HG03575 (cell line): ENCODE measurements around the gene CELF2.
A peak's percentile ranks its signal among the peaks of the same experiment; 100 is the strongest.

Experiments
- ATAC-seq: cut with Tn5 transposase; IDR thresholded peaks from one replicate; pipeline ENCODE4 v1.9.1; 2021; ENCODE audit not compliant: unreplicated experiment, insufficient number of reproducible peaks, low FRiP score; ENCODE audit errors: extremely low read depth

CELF2 gene

DNA sequence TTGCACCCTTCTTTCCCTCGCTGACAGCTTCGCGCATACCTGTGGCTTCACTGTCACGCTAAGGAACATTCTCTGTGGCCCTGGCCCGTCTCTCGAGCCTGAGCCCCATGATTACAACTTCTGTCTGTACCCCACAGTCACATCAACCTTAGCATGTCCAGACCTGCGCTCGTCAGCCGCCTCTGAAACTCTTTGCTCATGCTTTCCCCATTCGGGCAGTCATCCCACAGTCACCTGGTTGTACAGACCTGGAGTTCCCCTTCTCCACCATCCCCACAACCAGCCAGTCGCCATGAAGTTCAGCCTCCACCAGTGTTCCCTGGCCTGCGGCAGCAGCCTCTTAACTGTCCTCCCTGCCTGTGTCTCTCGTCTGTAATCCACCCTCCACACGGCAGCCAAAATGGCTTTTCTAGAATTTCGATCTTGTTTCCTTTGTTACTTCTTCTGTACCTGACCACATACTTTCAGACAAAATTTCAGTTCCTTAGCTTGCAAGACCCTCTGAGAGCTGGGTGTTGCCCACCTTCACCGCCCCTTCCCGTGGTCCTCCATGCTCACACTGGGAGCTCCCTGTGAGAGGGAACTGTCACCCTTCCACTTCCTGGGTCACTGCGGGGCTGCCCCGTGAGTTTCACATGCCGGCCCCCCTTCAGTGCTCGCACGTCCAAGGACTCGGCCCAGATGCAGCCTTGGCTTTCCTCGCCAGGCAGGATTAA is 229.2 kb downstream of the CELF2 start:
- ATAC-seq = no peak

DNA sequence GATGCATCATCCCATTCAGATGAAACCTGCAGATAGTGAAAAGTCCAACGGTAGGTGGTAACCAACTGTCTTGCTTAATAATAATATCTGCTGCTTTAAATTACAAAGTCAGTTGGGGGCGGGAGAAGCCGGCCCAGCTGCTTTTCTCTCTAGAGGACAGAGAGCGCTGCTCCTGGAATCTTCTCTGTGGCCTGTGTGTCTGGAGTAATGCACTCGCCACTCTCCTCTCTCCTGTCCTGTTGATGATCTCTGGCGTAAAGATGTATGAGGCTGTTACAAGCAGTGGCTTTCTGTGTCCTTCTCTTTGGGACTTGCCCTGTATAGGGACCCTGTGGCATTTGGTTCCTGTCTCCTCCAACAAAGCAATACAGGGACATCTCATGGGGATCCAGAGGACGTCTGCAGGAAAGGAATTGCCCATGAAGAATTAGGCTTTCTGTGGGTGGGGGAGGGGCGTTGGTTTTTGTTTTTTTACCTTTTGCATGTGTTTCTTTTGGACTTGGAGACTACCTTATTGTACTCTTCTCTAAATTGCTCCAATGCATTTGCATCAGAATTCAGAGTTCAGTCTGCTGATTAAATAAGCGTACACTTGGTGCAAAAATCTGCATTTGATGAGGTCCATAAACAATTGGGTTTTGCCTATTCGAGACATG is 231.6 kb downstream of the CELF2 start:
- ATAC-seq = no peak

DNA sequence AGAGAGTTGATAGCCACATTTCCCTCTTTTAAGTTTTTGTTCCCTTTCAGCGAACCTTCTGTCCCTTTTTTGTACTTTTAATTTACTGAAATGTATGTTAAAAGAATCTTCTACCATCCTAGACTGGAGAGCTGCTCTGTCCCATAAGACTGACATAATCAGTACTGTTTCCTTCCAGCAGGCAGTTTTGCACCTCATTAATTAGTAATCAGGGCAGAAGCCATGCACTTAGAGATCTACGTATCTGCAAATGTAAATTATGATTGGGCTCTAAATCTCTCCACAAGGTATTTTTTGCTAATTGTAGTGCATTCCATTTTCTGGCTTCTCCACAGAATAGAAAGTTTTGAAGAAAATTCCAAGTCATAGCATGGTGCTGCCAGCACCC is 232.1 kb downstream of the CELF2 start:
- ATAC-seq = no peak

DNA sequence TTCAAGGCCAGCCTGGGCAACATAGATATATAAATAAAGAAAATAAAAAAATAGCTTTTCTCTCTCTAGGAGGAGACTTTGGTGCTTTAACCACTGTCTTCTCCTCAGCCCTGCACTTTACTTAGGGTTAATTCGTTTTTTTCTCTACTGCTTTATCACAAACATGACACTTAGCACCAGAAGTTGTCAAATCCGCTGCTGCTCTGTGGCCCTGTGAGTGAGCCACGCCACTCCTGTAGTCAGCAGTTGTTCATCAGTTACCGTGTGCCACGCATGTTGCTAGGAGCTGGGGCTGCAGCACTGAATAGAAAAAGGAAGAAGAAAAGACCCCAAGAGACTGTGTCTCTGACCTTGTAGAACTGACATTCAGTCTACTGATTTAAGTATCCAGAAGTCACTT is 232.6 kb downstream of the CELF2 start:
- ATAC-seq = no peak

DNA sequence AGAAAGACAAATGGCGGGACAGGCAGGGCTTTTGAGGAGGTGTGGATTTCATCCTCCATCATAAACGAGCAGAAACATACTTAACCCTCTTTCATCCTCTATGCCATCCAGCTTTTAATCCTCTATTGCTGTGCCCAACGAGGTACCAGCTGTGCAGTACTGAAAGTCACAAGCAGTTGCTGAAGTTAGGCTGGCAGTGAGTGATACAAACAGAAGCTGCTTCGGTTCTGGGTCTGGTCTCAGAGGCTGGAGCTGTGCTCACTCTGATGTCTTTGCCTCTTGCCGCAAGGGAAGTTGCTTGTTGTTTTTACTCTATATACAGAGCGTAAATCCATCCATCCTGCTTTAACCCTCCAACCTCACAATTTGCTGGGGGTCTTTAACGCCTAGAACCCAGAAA is 235.2 kb downstream of the CELF2 start:
- no peak for ATAC-seq

DNA sequence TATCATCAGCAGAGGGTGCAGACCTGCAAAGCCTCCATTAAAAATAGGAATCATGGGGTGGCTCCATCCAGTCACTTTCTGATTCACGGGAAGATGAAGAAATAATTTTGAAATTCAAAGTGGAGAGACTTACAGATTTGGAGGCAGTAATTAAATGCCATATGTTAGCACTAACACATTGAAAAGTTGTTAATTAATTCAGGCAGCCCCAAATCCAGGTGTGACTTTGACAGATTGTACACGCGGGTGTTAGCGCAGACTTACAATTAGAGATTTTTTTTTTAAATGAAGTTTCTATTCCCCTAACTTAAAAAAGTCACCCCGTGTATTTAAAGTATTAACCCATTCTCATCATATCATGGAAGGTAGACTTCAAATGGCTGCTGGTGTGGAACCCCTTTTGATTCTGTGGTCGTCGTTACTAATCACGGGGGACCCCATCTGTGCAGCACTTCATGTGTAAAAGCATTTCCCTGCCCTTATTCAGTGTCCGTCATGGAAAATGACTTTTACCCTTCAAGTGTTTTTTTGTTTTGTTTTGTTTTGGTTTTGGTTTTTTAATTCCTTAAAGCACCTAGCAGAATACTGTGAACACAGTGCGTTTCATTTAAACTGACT is 235.8 kb downstream of the CELF2 start:
- ATAC-seq = no peak

DNA sequence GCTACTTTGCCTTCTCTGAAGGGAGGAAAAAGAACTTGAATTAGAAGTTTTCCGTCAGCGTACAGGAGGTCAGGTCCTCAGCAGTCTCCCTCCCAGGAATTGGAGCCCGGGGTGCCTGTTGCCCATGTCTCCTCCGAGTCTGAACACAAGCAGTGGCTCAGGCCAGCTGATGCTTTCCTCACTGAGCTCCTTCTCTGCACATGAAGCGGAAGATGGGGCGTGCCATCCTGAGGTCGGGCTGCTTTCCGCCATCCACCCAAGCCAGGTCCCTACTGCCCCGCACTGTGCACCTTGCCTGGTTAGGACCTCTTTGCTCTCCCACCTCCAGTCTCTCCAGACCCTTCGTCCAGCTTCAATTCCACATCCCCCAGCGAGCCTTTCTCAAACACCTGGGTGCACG is 237.5 kb downstream of the CELF2 start:
- no peak for ATAC-seq

DNA sequence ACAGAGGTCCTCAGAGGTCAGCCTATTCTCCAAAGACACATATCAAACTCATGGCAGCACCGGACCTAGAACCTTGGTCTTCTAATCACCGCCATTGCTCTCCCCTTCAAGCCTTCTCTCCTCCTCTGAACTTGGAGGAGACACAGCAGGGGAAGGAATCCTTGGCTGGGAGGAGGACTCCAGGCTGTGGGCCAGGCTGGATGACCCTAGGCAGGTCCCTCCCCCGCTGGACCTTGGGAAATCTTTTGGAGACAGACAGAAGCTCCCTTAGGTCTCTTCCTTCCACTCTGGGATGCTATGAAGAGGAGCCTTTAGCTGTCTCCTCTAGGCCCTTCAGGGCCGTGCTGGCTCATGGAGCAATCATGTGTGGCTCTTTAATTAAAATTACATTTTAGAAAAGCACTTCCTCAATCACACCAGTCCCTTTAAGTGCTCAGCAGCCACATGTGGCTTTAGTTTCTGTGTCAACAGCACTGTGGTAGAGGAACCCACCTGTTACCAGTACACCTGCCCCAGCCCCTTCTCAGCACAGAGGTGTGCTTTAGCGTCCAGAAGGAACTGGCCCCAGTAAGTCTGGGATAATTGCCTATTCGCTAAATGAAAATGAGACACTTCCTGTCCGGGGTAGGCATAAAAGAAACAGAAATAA is 238.2 kb downstream of the CELF2 start:
- ATAC-seq = no peak

DNA sequence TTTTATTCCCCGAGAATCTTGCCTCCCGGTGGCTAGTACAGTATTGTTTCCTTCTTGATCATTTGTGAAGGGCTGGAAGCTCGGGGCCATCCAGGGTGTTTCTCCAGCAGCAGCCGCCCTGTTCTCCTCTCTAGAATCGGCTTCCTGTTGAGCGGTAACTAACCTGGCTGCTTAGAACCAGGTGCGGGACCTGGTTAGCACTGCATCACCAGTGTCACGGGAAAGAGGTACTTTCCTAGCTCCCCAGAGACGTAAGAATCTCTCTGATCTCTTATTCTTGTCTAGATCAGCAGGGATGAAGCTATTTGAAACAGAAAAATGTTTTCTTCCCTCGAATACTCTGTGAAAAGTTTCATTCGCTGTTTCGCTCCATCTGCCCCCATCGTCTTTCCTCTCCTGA is 239.2 kb downstream of the CELF2 start:
- ATAC-seq = no peak

DNA sequence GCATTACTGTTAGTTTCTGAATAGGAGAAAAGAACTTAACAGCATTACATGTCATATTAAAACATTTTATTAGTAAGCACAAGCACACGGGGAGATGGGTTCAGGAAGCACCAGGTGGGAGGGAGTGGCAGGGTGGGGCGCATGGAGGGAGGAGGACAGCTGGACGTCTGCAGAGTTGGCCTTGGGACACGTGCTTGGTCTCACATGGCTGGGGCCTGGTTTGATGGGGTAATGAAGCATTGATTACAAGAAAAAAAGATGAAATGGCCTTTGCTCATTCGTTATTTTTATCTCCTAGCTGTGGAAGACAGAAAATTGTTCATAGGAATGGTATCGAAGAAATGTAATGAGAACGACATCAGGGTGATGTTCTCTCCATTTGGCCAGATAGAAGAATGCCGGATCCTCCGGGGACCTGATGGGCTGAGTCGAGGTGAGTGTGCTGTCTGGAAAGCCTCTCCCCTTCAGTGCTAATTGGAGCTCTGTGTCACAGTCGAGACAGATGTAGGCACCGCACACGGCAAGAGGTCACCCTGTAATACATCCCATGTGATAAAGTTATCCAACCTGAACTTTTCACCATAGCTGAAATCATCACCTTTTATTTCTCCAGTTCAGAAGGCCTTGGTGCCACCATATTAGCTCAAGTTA is 239.9 kb downstream of the CELF2 start:
- ATAC-seq = no peak

DNA sequence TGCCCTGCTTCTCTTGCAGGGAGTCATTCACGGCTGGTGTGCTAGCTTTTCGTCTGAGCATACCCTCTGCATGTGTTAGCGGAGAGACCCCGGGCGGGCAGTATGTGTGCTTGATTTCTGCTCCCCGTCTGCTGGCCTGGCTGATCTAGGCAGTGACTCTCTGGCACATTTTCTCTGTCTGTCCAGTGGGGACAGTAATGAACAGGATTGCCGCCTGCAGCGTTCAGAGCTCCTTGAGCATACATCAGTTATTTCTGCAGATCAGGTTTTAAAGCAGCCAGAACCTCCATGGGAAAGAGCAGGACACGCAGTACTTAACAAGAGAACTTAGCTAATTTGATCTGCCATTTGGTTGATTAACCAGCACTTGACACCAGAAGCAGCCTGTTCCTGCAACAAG is 242.5 kb downstream of the CELF2 start:
- no peak for ATAC-seq

DNA sequence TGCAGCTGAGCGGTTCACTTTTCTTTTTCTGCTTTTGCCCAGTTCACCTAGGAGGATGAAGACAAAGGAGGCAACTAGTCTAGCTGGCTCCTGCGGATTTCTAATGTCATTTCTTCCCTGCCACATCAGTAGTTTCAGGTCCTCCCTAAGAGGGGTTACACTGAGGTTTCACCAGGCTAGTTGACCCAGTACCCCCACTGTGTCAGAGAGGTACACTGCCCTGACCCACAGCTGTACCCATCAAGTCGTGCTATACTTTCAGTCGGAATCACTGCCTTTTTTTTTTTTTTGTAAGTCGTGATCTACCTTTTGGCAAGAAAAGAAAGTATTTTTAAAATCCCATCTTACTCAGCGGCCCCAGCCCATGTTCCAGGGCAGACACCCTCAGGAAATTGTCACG is 243.5 kb downstream of the CELF2 start:
- no peak for ATAC-seq

DNA sequence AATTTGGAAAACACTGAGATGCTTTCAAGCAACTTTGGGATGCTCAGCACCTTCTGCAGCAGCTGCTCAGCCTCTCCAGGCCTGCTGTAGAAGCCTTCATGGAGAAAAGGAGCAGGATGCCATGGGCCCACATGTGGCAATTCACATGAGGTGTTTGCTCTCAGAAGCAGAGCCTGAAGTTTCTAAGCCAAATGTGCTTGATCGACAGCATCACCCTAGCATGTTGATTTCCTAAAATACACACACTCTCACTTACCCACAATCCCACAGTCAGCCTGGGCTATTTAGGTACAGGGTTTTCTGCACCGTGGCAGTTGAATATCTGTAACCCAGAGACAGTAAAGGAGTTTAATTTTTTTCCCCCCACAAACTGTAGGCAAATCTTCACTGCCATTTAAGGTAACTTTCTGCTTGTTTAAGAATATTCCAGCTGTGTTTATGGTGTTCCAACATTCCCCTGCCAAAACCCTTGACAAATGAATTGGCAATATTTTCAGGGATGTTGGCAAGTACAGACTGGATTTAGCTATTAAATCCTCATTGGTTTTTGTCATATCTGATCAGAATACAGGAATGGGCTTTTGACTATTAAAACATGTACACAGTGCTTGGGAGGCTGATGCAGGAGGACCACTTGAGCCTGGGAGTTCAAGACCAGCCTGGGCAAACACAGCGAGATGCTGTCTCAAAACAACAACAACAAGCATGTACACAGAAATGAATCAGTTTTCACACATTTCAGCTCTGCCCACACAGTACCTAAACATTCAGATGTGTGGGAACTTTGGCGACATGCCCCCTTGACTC is 244.2 kb downstream of the CELF2 start:
- peak; percentile 50 for ATAC-seq

DNA sequence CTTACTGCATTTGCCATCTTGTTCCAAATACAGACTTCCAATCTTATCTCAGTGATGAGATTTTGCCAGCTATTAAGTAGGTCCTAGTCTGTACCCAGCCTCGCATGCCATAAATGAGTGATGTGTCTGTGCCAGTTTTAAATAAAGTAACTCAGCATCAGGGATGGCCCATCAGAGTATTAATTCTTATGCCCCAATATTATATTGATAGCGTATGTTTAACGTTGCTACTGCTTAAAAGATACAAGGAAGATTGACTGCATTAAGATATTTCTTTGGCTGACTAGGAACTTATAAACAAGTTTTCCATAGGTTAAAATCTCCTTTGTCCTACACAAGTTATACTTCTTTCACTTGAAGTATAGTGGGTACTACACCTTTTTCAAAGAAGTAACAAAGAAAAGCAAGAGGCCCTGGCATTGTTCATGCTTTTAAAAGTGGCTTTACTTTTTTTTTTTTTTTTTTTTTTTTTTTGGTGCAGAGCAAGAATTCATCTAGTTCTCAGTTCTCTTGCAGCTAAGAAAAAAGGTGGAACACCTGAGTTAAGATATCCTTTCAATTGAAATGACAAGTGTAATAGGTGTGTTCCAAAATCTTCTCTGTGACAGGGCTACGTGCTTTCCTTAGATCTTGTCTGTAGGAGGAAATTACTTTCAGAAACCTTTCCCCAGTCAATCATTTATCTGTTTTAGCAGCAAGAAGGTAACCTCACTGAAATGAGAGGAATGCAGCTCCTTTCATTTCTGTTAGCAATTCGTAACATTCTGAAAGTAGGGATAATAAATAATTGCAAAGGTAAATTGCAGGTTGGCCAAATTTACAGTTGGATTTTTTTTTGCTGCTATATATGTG is 245.0 kb downstream of the CELF2 start:
- no peak for ATAC-seq

DNA sequence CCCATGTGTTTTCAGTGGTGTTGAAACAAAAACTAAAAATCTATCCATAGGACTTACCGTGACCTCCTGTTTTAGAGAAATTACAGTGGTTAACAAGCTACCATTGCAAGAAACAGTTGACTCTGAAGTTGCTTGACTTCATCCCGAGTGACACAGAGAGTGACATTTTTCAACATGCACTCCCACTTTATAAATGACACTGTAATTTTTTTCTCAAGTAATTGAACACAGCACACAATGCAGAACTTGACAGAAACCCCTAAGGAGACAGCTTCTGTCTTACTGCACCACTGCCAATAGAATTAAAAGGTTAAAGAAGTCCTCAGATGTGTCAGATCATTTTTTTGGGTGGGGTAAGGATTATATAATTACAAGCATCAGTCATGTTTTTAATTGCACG is 246.1 kb downstream of the CELF2 start:
- ATAC-seq = no peak

DNA sequence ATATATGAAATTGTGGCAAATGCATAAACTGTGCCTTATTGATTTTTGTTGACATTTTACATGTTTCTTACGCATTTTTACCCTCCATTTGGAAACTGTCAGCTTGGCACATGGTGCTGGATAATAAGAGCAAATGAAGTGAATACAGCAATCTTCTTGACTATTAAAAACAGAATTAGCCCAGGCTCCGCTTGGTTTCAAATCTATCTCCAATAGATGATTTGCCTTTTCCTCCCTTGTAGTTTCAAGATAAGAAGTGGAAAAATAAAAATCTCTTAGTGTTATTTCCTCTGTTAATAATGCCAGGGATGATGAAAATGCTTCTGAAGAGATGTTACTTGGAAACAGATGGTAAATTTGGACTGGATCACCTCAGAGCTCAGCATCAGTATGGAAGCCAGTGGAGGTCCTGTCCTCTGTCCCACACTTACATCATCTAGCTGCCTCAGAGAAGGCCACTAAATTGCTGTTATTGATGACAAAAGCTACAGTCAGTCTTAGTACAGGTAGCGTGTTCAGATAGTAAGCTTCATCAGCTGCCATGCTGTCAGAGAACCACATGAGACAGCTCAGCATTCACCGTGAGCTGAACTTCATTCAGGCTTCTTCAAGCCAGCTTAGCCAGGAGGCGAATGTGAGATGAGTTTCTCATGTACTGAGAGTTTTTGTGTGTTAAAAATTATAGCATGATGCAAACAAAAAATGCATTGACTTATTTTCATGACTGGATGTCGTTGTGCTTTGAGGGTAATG is 246.8 kb downstream of the CELF2 start:
- ATAC-seq = no peak

DNA sequence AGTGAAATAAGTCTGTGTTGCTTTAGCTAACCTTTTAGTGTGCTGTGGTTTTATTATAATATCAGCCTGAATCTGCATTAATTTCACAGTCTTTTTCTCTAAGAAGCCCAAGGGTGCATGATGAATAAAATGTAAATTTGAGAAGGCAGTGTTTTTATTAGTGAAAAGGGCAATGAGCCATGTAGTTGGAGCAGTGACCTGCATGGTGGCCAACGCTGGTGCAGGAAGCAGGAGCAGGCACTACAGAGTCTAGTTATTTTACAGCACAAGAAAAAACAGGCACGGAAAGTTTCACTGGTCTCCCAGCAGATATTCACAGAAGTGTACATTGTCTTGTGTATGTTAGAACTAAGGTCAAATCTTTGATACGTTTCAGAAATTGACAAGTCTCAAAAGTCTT is 247.8 kb downstream of the CELF2 start:
- ATAC-seq = no peak
